CD4-positive, alpha-beta T cell treated with Interleukin-17A for 4 hours (primary cell): ENCODE measurements around the gene AP5M1.
"Not testable (repeated sequence)": the region's sequence is repeated elsewhere in the genome, so short reads cannot be mapped to it uniquely, and the experiment has no call there.

Source experiments
- DNase-seq: peaks from one replicate; pipeline ENCODE4 v3.0.0-alpha.2; 2020; ENCODE audit warnings: mixed read lengths

AP5M1 gene

DNA sequence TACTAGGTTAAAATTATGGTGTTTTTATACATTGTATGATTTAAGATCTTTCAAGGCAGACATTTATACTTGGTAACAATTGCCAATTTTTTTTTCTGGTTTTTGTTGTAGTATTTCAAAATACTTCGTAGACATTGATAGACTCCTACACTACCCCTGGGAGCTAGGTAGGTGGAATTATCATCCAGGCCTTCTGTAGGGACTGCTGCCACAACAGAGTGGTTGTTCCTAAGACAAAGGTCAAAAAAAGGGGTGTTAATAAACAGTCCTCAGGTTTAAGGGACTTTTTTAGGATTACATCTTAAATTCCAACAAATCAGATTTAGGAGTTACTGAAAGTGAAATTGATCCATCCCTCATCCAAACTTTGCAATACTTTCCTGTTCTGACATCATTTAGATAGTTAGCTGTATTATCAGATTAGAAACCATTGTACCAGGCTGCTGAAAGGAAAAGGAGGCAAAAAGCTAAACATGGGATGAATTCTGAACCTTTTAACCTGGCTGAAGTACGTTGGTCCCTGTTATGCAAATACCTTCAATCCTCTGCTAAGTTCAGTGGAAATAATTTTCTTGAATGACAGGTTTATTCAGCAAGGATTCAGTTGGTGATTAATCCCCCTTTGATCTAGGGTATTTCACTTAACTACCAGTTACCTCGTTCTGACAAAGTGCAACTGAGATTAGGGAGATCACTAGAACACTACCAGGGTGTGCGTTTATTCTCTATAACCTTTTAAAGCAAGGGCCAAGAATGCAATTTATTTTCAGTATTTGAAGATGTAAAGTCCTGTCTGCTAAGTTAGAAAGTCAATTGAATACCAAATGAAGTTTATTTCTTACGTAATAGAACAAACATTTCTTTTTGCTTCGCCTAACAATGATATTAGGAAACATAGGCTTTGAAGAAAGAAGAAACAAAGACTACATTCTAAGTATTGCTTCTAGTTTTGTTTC lies 23.2 kb downstream of the AP5M1 start:
- DNase-seq: no peak

DNA sequence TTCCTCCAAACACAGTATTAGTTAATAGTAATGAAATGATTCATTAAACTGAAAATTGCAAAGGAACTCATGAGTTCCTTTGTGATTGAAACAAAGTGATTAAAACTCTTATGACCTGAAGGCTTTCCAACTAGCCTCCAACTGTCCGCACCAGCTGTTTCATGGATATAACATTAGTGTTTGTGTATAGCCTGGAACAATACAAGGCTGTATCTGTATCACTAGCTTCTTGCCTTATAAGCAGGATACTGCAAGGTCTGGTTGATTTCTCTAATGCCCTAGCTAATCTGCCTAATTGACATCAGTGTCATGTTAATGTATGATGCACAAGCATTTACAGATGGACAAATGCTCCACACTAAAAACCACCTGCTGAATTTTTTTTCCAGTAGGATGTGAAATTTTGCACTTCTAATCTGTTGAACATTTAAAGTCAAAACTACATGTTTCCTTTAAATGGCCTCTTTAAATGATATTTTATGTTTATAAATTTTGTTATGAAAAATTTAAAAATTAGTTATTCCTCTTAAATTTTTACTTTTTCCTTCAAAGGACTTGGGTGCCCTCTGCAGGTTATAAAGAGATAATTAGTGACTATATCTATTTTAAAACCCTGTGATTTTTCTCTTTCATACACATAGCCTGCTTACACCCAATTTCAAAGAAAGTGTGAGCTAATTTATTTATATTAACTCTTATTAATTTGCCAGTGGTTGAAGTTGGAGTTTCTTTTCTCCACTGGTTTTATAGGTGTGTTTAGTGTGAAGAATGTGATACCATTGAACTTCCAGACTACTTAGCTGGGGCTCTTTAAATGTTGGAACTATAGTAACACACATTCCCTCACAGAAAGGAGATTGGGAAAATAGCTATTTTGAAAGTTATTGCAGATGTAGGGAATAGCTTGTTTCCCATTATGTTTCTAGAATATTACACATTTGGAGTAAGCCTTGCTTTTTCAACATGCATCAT lies 25.4 kb downstream of the AP5M1 start:
- DNase-seq: no peak

DNA sequence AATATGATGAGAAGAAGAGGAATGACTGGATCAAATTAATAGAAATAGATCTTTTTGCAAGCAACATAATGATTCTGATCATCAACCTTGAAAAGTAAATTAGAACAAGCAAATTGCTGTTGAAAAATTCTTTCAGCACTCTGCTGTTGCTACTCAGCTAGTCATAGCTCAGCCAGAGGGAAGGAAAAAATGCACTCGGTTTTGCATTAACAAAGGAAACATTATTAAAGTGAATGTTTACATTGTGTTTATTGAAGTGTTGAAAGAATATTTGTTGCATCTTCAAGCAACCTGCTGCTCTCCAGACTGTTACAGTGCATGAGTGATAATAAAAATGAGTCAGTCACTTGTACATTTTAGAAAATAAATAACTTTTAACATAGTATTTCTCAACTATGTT lies 26.5 kb downstream of the AP5M1 start:
- no peak for DNase-seq

DNA sequence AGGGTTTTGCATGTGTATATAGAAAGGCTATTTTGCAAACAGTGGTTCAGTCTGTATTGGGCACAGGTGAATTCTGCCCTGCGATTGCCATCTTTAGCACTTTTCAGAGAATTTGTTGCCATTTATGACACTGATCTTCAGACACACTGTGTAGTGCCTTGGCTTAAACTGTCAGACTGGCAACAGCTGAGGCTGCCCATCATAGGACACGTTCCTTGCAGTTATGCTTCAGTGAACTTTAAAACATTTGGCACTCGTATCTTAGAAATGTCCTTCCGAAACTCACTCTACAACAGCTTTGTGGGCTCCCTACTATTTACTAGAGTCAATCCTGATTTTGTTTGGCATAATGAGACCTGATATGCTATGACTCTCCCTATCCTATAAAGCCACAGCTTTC lies 29.1 kb downstream of the AP5M1 start:
- DNase-seq: no peak

DNA sequence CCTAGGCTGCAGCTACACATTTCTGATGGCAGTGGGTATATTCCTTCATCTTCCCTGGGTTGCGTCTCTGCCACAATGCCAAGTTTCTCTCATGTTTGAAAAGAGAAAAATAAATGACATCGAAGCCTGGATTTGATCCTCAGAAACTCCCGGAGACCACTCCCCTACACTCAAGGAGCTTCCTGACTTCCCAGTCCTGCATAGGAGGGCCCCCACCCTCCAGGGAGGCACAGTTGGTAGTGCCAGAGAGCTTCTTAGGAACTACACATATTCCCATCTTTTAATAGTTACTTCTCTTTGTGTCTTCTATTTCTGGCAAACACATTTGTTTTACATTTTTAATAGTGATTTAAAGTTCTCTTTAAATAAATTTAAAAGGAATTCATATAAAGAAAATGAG lies 30.7 kb downstream of the AP5M1 start:
- DNase-seq: no peak

DNA sequence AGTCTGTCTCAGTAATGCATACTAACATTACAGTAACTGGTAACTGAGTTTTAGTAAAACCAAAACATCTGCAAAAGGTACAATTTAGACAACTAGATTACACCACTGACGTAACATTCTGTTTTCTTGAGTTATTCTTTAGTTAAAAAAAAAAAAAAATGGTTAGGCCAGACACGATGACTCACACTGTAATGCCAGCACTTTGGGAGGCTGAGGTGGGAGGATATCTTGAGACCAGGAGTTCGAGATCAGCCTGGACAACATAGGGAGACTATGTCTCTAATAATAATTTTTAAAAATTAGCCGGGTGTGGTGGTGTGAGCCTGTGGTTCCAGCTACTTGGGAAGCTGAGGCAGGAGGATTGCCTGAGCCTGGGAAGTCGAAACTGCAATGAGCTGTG lies 34.1 kb downstream of the AP5M1 start:
- DNase-seq: no peak

DNA sequence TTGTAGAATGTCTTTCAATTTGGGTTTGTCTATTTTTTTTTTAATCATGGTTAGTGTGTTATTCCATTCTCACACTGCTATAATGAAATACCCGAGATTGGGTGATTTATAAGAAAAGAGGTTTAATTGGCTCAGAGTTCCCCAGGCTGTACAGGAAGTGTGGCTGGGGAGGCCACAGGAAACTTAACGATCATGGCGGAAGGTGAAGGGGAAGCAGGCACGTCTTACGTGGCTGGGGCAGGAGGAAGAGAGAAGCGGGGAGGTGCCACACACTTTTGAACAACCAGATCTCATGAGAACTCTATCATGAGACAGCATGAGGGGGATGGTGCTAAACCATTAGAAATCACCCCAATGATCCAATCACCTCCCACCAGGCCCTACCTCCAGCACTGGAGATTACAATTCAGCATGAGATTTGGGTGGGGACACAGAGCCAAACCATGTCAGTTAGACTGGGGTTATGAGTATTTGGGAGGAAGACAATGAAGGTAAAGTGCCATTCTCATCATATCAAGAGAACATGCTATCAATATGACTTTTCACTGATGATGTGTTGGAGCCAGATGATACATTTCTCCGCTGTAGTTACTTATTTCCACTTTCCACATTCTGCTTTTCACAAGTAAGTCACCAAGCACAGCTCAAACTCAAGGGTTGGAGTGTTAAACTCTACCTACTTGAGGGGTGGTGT lies 45.8 kb downstream of the AP5M1 start:
- DNase-seq: no peak

DNA sequence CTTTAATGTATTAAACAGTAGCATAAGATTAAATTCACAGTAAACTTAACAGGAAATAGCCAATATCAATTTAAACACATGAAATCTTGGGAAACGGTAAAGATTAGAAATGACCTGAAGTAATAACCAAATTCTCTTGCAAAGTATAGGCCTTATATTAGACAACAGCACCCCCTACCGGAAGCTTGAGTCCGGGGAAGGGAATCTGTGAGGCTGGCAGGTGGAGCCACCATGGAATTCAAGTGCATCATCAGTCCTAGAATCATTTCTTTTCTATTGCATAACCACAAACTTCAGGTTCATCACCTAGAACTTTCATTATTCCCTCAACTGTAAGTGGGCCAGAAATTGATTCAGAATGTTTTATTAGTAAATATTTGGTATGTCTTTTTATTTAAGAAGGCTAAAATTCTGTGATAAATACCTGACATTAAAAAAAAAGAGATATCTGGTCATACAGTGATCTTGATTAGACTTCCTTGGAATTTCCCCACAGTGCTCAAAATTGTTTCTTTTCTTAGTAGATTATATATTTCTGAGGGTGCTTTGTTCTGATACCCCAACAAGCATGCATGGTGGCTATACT lies 48.6 kb downstream of the AP5M1 start:
- peak; percentile 81 for DNase-seq

DNA sequence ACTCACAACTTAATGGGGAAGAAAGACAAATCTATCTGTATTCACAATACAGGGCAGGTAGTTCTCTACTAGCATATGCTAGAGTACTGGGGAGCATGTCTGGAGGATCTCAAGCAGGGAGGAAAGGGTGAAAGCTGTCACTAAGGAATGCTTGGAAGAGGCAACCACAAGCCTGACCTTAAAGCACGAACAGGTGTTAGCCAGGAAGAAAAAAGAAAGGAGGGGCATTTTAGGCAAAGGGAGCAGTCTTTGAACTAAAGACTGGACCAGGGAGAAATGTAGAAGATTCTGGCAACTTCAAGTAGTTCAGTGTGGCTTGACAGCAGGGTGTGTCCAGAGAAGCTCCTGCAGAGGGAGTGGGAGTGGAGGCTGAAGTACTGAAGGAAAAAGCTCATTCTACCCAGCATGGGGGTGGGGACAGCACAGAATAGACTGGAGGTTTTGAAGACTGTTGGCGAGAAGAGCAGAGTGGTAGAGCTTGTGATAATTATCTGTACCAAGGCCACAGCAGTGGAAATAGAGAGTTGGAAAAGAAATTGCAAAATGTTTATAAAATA lies 50.9 kb downstream of the AP5M1 start:
- DNase-seq: no peak

DNA sequence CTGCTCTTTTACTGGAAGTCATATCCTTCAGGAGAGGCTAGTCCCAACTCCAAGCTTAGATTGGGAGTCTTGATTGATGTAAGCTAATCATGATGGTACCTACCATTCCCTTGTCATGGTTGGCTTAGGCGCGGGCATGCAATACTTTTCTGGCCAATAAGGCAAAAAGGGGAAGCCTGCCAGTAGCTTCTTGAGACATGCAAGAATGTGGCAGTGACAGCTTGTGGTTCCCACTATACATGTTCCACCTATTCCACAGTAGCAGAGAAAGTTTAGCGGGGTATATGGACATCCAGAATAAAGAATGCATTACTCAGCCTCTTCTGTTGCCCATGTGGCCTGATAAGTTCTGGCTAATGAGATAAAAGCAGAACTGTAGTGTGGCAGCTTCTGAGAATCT lies 55.0 kb downstream of the AP5M1 start:
- DNase-seq: no peak

DNA sequence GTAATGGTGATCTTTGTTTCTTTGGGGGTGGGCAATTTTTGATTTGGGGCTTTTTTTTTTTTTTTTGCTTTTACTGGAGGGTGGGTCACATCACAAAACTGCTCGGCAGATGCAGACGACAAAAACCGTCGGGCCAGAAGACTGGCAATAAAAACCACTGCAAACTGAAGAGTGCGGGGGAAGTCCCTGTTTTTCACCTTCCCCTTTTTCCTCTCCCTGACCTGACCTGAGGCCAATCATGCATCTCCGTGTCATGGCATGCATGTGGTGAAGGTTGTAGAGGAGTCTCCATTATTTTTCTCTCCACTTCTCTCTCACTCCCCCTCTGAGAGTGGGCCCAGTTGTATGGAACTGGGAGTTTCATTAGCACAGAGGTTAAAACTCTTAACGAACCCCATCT lies 57.5 kb downstream of the AP5M1 start:
- DNase-seq: no peak

DNA sequence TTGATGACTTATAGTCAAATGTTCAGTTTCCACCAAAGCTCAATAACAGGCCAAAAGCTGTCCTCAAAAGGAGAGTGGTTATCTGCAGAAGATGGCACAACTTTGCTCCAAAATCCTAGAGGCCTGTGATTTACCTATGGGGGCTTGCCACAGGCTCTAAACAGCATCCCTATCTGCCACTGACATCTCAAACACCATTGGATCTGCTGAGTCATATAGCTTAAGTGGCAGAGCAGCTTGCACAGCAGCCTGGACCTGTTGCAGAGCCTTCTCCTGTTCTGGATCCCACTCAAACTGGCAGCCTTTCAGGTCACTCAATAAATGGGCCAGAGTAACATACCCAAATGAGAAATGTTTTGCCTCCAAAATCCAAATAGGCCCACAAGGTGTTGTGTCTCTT lies 61.1 kb downstream of the AP5M1 start:
- DNase-seq: no peak

DNA sequence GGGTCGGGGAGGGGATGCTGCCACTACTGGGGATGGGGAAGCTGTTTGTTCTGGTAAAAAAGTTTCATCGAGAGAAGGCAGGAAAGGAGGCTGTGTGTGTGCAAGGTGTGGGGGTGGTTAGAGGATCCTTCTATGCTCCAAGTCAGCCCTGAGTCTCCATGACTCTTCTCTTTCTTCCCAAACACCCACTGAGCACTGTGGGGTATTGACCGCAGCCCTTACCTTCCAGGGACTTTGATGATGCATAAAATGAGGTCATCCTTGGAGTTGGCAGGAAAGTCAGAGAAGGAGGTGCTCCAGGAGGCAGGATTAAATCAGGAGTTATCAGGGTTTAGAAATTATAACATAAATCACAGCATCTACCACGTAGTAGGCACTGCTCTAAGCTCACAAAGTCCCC lies 63.7 kb downstream of the AP5M1 start:
- not testable (repeated sequence) for DNase-seq

DNA sequence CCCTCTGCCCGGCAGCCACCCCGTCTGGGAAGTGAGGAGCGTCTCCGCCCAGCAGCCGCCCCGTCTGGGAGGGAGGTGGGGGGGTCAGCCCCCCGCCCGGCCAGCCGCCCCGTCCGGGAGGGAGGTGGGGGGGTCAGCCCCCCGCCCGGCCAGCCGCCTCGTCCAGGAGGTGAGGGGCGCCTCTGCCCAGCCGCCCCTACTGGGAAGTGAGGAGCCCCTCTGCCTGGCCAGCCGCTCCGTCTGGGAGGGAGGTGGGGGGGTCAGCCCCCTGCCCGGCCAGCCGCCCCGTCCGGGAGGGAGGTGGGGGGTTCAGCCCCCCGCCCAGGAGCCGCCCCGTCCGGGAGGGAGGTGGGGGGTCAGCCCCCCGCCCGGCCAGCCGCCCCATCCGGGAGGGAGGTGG lies 65.0 kb downstream of the AP5M1 start:
- not testable (repeated sequence) for DNase-seq

DNA sequence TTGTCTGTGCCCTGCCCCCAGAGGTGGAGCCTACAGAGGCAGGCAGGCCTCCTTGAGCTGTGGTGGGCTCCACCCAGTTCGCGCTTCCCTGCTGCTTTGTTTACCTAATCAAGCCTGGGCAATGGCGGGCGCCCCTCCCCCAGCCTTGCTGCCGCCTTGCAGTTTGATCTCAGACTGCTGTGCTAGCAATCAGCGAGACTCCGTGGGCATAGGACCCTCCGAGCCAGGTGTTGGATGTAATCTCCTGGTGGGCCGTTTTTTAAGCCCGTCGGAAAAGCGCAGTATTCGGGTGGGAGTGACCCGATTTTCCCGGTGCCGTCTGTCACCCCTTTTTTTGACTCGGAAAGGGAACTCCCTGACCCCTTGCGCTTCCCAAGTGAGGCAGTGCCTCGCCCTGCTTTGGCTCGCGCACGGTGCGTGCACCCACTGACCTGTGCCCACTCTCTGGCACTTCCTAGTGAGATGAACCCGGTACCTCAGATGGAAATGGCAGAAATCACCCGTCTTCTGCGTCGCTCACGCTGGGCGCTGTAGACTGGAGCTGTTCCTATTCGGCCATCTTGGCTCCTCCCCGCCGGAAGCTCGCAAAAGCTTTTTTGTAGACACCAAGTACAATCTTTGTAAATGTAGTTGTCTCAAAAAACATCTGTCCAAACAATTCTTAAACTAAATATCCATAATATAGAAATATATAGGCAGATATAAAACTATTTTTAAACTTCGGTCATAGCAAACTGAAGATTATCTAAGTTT lies 75.0 kb downstream of the AP5M1 start:
- not testable (repeated sequence) for DNase-seq

DNA sequence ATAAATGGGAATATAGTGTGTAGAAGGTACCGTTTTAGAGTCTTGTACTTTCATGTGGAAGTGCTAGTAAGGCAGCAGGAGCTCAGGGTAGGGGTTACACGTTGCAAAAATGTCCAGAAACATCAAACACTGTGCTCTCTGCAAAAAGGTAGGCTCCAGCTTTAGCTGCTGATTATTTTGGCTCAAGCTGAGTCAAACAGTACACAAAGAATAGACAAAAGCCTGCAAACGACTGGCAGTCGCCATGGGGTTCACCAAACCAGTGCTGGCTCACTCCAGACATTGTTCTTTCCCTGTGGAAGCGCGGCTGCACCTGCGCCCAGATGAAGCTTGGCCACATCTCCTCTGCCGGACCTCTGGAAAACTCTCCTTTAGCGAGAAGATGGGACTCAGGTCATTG lies 76.3 kb downstream of the AP5M1 start:
- DNase-seq: no peak

DNA sequence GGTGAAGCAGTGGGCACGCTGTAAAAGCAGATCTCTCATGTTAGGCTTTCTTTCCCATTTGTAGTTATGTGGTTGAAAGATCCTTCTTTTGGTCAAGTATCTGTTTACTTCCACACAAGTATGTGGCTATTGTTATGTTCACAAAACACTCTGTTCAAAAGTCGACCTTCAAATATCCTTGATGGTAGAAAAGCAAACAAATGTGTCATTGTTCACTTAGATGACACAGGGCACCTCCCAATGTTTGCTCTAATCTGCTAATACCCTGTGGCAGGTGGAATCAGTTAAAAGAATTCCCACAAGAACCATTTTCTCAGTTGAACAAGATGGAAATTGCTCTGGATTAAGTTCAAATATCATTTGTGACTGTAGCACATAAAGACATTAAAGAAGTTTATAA lies 78.0 kb downstream of the AP5M1 start:
- DNase-seq: no peak
